Retina (tissue), 1 donor: ENCODE results near the gene NDUFA8.

Experiments
- DNase-seq: peaks from one replicate; pipeline ENCODE4 v3.0.0-alpha.2; 2016

The NDUFA8 gene

DNA sequence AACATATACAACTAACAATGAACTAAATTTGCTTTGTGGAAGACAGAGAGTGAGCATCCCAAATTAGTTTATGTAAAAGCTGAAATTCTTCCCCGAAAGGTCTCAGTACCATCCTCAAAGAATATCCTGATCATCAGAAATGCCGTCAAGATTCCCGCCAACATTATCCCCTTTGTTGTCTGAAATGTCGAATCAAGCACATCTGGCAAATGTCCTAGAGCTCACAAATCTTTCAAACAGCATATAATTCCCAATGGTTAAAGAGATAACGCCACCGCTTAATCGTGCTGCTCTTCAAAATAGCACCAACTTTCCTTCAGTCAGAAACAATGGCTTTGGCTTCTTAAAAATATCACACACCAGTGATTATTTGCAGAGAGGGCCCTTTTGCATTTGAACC, 23.9 kb upstream of the NDUFA8 start:
- DNase-seq = no peak

DNA sequence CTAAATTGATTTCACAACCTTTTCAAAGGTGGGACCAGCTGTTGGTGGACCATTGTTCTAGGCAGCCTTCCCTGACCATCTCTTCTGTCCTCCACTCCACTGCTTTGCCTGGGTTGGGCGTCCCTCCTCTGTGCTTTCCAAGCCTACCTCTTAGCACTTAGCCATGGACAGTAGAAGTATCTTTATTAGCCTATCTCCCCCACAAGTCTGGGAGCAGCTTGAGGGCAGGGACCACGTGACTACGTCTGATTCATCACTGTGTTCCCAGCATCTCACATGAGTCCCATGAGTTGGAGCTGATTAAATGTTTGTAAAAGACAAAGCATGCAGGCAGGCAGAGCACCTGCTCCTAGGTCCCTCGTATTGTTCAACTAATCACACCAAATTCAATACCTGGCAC, 21.1 kb upstream of the NDUFA8 start:
- no peak for DNase-seq

DNA sequence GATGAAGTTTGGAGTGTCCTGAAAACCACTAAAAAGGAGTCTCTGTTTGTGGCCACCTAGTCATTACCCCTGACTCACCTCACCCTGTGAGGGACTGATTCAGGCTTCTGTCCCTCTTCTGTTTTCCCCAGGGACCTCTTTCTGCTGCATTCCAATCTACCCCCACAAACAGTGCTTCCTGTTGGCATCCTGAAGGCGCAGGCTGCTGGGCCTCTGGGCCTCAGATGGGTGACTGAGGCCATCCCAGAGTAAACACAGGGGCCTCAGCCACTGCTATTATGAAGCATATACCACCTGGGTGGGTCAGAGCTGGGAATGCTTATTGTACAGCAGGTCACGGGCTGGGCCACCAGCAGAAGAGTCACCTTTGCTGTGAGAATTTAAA, 20.1 kb upstream of the NDUFA8 start:
- DNase-seq = no peak

DNA sequence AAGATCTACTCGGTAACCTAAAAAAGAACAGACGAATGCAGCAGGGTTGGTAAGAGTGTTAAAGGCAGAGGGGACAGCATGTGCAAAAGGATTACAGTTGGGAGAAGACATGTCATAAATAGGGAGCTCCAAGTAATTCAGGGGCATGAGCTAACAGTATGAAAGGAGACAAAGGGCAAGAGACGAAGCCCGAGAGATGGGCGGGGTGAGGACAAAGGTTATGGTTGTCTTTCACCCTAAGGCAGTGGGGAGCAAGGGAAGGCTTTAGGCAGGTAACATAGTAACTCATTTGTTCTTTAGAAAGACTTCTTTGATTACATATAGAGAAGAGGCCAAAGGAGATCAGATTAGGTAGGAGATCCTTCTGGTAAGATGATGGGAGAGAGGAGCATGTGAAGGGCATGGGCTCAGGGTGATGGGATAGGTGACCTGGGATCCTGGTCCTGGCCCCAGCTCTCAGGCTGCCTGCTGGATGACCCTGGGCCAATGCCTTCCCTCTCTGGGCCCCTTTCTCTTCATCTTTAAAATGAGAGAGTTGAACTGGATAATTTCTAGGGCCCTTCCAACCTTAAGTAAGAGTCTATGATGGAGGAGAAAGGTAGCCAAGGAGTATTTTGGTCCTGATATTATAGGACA, 19.6 kb upstream of the NDUFA8 start:
- no peak for DNase-seq

DNA sequence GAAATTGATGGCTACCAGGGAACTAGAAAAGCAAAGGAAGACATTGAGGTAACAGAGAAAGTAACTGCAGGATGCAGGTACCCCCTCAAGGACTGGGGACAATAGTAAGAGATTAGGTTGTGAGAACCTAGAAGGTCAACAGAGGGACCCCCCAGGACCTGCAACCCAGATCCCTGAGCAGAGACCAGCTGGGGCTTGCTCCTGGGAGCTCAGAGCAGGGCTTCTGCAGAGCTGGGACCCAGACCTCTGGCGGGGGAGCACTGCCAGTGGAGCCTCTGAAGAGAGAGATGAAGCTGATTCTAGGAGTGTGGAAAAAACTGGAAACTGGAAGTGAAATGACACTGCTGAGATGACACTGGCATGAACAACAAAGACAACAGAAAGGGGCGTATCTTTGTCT, 17.3 kb upstream of the NDUFA8 start:
- DNase-seq = no peak

DNA sequence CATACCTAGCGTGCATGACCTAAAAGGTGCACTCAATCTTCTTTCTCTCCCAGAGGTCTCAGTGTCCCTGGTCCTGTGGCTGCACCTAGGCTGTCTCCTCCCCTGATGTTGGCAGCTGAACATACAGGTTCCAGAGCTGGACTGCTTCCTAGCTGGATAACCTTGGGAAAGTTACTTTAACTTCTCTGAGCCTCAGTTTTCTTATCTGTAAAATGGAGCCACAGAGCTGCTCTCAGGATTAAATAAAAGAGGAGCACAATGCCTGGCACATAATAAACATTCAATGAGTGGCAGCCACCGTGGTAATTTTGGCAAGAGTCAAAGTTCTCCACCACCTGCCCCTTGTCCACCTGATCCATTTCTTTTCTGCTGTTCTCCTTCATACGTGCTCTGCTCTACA, 14.1 kb upstream of the NDUFA8 start:
- DNase-seq = no peak

DNA sequence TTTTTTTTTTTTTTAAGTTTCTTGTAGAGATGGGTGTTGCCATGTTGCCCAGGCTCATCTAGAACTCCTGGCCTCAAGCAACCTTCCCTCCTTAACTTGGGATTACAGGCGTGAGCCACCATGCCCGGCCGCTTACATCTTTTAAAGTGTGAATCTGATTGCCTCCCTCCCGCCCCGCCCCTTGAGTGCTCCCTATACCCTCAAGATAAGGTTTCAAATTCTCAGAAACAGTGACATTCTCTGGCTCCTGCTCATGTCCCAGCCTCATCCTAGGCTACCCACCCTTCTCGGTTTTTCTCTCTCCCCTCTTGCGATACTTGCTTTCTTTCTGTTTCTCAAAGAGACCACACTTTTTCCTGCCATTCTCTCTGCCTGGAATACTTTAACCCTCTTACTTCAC, 12.6 kb upstream of the NDUFA8 start:
- no peak for DNase-seq

DNA sequence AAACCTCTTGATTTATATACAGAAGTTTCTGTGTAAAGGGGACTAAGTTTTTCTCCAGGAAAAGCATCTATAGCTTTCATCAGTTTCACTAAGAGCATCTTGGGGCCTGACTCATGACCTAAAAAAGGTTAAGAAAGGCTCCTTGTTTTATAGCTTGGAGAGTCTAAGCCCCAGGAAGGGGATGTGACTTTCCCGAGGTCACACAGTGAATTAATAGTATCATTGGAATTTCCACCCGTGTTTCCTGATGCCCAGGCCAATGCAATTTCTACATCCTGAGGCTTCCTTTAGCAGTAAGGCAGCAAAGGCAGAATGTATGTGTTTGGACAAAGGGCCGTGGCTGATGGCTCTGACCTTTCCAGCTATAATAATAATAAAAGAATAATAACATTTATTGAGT, 8.8 kb upstream of the NDUFA8 start:
- no peak for DNase-seq

DNA sequence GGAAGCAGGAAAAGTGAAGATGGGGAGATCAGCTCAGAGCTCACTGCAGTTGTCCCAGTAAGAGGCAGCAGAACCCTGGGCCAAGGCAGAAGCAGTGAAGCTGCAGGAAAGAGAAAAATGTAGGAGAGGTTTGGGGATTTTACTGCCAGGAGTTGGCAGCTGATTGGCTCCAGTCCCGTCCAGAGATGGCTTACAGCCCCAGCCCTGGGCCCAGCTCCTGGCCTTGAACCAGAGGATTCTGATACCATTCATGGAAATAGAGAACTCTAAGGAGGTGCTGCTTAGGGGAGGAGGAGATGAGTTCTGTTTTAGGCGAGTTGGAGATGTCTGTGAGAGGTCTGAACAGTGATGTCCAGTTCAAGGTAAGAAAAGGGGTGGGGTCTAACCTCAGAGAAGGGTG, 4.7 kb upstream of the NDUFA8 start:
- DNase-seq = no peak

DNA sequence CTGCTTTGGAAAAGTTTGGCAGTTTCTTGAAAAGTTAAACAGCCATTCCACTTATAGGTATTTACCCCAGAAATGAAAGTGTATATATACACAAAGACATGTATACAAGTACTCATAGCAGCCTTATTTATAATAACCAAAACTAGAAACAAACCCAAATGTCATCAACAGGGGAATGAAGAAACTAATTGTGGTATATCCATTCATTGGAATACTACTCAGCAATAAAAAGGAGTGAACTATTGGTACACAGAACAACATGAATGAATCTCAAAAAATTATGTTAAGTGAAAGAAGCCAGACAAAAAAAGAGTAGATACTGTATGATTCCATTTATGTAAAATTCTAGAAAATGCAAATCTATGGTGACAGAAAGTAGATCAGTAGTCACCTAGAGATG, 2.8 kb upstream of the NDUFA8 start:
- no peak for DNase-seq

DNA sequence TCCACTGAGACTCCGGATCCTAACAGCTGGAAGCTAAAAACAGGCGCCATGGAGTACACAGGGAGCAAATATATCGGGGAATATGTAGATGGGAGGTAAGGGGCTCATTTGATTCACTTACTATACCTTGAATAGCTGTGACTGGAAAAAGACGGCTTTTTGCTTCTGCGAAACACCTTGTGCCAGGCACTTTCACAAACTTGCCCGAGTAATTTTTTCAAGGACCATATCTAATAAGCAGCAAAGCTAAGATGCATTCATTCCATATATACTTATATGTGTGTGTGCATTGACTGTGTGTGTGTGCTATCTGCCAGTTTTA, 307 bp upstream of the NDUFA8 start:
- DNase-seq = no peak

DNA sequence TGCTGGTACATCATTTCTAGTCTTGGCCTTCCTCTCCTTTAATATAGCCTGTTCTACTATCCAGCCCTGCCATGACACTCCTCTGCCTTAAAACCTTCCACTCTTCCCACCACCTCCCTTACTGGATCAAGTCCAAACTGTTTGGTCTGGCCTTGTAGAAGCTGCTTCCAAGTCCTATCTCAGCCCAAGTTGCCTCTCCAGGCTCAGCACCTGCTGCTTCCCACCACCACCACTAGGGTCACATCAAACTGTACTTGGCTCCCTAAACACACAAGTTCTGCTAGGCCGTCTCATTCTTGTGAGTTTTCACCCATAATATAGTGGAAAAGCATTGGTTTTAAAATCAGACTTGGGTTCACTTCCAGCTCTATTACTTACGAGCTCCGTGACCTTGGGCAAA, 1.4 kb downstream of the NDUFA8 start:
- DNase-seq = peak; percentile 19

DNA sequence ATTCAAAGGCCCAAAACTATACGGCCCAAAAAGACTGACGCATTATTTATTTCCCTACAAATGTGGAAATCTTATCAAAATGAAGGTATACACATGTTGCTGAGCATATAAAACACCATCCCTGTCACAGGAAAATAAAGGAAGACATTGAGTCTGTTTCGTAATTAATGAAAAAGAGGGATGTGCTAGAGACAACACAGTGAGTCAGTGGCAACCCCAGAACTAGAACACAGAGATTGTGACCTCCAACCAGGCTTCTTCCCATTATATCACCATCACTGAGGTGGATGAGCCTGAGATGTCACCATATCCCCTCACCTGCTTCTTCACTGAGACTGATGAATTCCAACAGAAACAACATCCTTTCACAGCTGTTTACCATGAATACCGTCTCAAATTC, 3.8 kb downstream of the NDUFA8 start:
- DNase-seq = no peak

DNA sequence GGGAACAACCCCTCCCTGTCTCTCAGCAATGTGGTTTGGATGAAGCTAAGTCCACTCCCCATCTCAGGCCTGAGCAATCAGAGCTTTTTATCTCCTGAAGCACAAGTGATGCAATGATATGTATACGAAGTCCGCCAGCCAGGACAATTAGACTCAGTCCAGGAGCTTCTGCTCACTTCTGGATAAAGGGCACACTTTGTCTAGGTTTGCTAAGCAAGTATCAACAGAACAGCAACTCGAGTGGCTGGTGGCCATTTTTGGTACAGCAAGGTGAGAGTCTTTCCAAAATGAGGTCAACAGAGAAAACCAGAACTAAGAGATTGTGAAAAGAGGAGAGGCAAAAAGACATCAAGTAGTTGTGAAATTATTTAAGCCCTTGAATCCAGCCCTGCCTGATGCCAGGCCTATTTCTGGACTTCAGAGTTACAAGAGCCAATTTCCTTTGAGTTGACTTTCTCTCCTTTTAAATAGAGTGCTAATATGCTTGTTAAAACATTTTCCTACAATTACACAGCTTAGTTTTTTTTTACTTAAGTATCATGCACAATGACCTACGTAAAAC, 8.2 kb downstream of the NDUFA8 start:
- no peak for DNase-seq

DNA sequence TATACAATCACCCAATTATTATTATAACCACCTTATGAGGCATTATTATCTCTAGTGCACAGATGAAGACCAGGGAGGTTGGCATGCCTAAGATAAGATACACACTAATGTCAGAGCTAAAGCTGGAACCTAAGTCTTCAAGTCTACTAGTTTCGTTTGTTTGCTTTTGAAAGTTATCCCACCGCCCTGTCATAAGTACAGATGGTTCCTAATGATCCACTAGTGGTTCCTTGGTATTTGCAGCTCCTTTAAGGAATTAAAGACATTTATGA, 14.1 kb downstream of the NDUFA8 start:
- no peak for DNase-seq

DNA sequence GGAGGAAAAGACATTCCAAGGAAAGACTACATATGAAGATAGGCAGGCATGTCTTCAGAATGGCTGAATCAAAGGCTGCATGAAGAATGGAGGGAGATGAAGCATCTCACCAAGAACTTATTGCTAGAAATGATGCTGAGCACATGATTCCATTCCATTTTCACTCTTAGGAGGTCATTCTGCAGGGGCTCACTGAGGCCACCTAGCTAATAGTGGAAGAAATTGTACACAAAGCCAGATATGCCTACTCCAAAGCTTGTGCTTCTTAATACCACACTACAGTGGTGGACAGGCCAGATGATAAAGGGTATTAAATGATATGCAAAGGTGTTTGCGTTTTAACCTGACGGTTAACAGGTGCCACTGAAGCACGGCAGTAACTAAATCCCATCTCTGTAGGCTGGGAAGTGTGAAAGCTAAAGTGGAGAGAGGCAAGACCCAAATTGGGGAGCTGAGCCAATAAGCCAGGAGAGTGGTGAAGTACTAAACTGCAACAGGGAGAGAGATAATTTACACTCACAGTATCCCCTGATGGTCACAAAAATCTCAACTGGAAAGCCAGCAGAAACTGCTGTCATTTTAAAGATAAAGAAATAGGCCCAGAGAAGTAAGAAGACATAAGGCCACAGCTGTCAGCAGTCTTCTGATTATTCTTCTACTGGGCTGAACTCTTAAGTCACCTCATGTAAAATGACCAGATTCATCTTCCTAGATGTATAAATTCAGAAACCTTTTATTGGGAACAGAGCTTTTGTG, 14.6 kb downstream of the NDUFA8 start:
- no peak for DNase-seq

DNA sequence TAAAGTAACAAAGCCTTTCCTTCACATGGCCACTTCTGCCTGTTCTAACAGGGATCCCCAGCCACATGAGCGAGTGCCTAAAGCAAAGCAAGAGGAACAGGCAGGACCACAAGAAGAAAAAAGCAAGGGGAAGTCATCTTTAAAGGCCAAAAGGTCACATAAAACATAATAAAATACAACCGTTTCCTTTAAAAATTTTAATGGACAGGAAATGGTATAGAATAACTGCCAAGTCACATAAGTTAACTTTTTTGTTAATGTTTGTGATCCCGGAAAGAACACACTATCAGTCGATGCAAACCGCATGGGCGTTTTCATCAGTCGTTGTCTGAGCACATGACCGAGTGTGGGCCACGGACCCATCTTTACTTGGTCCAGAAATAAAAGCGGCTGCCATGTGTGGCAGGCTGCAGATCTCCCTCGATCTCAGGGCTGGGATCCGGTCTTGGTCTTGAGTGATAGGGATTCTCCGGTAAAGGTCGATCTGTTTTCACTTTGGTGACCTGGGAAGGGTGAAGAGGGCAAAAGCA, 15.6 kb downstream of the NDUFA8 start:
- DNase-seq = no peak

DNA sequence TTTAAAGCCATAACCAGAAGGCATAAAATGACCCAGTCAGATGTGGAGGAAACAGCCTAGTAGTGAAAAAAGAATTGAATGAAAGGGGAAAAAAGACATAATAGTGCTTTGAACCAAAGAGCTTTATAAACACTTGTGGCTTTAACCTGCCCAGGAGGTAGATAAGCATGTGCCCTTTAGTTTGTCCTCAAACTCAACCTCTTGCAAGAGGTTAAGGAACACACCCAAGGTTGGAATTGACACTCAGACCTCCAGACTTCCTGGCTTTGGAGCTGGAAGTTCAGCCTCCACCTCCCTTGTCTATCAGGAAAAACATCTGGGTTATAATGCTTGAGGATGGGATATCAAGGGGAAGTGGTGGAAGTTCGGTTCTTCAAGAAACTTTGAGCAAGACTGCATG, 16.3 kb downstream of the NDUFA8 start:
- DNase-seq = no peak

DNA sequence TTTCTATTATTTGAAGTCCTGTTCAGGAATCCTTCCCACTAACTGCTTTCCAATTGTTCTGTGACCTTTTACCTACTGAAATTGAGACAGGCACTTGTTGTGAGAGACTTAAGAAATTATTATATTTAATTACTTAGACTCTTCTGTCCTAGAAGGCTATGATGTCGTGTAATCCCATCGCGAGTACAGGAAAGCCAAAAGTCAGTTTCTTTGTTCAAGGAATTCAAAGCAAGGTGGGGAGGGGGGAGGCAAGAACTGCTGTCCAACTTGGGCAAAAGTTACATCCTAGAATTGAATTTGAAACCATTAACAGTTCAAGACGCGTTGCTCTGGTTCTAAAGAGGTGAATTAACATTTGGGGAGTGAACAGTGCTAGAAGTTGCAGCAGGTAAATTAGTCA, 17.9 kb downstream of the NDUFA8 start:
- DNase-seq = no peak

DNA sequence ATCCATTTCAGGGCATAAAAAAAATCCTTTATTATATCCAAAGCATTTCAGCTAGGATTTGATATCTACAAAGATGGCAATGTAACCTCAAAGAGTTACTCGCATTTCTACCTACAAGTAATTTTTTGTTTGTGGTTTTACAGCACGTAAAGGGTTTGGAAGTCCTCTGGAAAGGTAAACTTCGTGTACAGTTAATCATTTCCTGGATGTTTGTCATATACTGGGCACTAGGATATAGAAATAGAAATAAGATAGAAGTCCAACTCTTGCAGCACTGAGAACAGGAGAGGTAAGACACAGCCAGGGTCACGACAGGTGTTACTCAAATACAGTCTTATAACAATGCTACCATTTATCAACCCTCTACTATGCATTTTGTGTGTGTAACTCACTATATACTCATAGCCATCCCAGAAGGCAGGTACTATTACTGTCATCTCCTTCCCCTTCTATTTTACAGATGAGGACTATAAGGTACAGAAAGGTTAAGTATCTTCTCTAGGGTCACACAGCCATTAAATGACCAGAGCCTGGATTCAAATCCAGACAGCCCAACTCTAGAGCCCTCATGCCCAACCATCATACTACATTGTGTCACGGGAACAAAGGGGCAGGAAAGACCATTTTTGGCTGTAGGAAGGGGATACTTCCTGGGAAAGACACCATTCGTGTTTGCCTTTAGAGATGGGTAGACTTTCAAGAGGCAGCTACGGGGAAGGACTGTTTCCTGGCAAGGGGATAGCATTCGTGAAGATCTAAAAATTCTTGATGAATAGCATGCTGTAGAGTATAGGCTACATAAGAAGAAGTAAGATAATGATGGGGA, 19.0 kb downstream of the NDUFA8 start:
- no peak for DNase-seq

DNA sequence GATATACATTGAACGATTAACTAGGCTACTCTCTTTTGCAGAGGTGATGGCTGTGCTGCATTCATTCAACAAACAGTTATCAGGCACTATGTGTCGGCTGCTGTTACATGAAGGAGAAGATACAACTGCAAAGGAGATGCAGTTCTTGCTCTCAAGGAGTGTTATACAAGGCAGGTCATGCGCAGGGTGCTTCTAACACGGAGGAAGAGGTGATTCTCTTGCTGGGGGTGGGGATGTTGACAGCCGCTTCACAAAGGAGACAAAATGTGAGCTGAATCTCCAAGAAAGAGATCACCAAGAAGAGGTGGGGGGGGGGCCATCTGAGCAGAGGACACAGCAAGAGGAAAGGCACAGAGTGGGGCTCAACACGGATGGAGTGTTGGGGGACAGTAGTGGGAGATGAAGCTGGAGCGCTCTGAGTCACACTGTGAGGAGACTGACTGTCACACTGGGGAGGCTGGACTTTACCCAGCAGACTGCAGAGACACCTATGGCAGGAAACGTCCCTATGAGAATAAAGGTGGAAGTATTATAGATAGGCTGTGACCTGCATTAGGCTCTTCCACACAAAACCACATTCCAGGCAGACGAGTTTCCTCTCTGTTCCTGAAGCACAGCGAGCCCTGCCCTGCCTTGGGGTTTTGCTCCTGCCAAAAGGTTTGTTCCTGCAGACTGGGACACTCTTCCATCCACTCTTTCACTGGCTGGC, 20.9 kb downstream of the NDUFA8 start:
- DNase-seq = no peak

DNA sequence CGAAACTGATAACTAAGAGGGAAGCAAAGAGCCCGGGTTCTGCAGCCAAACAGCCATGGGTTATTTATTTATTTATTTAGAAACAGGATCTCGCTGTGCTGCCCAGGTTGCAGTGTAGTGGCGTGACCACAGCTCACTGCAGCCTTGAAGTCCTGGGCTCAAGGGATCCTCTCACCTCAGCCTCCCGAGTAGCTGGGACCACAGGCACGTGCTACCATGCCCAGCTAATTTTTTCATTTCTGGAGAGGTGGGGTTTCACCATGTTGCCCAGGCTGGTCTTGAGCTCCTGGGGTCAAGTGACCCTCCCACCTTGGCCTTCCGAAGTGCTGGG, 24.1 kb downstream of the NDUFA8 start:
- no peak for DNase-seq

DNA sequence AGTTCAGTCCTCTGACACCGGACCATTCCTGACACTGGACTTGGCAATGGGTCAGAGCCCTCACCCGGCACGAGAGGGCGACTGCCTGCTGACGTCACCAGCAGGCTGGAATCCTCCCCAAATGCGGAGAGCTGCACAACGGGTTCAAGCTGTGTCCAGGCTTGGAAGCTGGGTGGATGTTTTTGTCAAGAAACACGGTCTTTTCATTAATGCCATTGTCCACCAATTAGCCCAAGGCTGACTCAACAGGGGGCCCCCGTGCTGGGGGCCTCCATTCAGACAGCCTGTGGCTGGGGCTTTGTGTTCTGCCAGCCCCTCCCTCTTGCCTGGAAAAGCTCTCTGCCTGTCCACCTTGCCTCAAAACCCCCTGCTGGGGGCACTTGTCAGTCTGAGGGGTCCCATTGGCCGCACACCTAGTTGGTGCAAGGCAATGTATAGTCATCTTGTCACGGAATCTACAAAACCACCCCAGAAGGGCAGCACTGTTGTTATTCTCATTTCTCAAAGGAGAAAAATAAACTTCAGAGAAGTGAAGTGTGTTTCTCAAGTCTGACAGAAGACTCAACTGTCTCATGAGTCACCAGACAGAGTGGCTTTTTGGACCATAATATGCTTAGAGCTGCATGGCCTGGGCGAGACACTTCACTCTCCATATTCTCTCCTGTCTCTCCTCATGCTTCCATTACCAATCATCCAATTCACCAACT, 24.6 kb downstream of the NDUFA8 start:
- peak; percentile 74 for DNase-seq
